ENCODE measurements around the gene RABGAP1. TPM values are rescaled to one million over a fixed set of nuclear protein-coding genes. Genes with fewer than 3 reads are reported as not detected.

RABGAP1 gene
- total RNA-seq, 2 donors from 2014 or later: 26.3 to 30.8 TPM

DNA sequence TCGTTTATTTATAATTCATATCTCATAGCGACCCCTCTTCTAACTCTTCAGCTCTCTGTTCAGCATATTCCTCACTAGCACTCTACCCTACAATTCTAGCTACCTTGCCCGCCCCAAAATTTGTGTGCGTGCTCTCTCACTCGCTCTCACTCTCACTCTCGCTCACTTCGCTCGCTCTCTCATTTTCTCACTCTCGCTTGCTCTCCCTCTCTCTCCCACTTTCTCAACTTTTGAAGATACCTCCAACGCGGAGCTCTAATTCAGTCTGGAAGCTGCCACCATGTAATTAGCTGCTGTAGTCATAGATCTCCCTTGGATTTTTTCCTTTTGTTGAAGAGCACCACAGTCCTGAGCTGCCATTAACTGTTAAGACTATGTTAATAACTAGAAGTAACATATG, 123.1 kb downstream of the RABGAP1 start:
- peaks cover 28% of the 10 kb centered on the region for H3K36me3 ChIP-seq
- DNase-seq (ENCODE audit: low spot score): no peak
- H3K27ac ChIP-seq: no peak overlapping the region
- H3K27me3 ChIP-seq: no peaks in the 10 kb centered on the region
- no peaks in the 10 kb centered on the region for H3K4me1 ChIP-seq
- TF ChIP-seq, protein P1, sequence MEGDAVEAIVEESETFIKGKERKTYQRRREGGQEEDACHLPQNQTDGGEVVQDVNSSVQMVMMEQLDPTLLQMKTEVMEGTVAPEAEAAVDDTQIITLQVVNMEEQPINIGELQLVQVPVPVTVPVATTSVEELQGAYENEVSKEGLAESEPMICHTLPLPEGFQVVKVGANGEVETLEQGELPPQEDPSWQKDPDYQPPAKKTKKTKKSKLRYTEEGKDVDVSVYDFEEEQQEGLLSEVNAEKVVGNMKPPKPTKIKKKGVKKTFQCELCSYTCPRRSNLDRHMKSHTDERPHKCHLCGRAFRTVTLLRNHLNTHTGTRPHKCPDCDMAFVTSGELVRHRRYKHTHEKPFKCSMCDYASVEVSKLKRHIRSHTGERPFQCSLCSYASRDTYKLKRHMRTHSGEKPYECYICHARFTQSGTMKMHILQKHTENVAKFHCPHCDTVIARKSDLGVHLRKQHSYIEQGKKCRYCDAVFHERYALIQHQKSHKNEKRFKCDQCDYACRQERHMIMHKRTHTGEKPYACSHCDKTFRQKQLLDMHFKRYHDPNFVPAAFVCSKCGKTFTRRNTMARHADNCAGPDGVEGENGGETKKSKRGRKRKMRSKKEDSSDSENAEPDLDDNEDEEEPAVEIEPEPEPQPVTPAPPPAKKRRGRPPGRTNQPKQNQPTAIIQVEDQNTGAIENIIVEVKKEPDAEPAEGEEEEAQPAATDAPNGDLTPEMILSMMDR (IDR thresholded peaks at IDR 0.05): no peak
- no peaks in the 10 kb centered on the region for H3K9me3 ChIP-seq
- no peak overlapping the region for H3K4me3 ChIP-seq

DNA sequence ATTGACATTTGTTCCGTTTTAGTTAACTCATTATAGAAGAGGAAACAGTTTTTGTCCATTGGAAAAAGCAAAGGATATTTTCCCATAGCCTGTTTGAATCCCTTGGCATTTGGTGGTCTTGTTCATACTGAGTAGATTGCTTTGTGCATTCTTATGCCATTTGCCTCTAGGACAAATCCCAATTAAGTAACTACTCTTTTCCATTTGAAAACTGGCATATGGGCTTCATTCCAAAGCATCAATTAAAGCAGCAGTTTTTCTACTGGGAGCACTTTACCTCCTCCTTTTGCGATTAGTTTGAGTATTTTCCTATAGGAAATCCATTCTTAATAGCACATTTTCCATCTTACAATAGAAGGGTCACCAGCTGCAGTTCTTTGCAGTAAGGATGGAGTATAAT, 123.9 kb downstream of the RABGAP1 start:
- Histone ChIP-seq H3K4me3 (no peak overlapping the region), H3K27ac (no peak overlapping the region), H3K27me3 (no peaks in the 10 kb centered on the region), H3K36me3 (peaks cover 28% of the 10 kb centered on the region), H3K4me1 (peaks cover 0 to 3% of the 10 kb centered on the region in 2 donors), H3K9me3 (no peaks in the 10 kb centered on the region)
- TF ChIP-seq, protein P1 (IDR thresholded peaks at IDR 0.05): no peak
- no peak for DNase-seq (ENCODE audit: low spot score)

DNA sequence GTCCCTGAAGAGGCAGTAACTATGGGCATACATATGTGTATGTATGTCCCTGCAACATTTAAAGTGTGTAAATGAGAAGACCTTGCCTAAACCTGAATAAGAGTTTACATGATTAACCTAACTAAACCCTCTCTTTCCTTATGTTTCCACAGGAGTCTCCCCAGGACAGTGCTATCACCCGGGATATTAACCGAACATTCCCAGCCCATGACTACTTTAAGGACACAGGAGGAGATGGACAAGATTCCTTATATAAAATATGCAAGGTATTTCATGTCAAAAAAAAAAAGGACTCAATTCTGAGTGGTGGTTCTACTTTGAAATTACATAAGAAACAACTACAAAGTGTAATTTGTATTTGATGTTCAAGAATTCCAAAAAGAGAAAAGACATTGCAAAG, 124.4 kb downstream of the RABGAP1 start:
- TF ChIP-seq, protein P1 (IDR thresholded peaks at IDR 0.05): no peak
- no peaks in the 10 kb centered on the region for H3K9me3 ChIP-seq
- no peak overlapping the region for H3K27ac ChIP-seq
- no peaks in the 10 kb centered on the region for H3K27me3 ChIP-seq
- peaks cover 0 to 6% of the 10 kb centered on the region in 2 donors for H3K4me1 ChIP-seq
- peaks cover 30% of the 10 kb centered on the region for H3K36me3 ChIP-seq
- no peak for DNase-seq (ENCODE audit: low spot score)
- H3K4me3 ChIP-seq: no peak overlapping the region

DNA sequence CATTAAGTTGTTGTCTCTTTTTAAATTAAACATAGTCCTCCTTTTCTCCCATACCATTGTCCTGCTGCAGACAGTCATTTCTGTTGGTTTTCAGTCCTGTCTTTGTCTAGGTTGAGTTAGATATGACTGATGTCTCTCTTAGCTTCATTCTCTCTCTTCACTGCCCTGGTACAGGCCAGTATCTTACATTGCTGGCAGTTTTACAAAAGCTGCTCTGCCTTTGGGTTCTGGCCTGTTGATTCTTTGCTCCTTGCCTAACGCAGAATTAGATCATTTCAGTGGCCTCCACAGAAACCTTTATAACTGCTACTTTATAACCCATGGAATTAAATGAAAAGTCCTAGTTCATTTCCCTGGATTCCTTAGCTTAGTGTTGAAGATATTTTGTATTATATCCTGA, 126.3 kb downstream of the RABGAP1 start:
- Histone ChIP-seq H3K36me3 (peaks cover 43% of the 10 kb centered on the region), H3K27ac (no peak overlapping the region), H3K27me3 (no peaks in the 10 kb centered on the region), H3K9me3 (no peaks in the 10 kb centered on the region), H3K4me3 (no peak overlapping the region), H3K4me1 (peaks cover 0 to 6% of the 10 kb centered on the region in 2 donors)
- DNase-seq (ENCODE audit: low spot score): no peak
- TF ChIP-seq, protein P1 (IDR thresholded peaks at IDR 0.05): no peak

DNA sequence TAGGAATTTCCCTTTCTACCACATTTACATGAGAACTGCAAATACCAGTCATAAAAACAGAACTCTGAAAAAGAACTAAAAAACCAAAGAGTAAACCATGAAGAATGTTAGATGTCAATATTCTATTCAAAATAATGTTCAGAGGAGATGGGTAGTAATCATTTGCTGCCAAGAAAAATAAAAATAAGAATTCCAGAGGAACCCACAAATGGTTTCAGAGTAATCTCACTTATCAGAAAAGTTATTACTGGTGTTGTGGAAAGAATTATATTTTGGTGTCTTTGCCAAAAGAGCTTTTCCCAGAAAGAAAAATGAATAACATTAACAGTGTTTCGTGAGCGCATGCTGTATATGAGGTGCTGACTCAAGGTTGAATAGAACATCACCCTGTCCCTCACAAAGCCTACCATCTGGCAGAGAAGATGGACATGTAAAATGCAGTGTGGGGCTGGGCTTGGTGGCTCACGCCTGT, 128.2 kb downstream of the RABGAP1 start:
- Histone ChIP-seq H3K4me1 (peaks cover 0 to 13% of the 10 kb centered on the region in 2 donors), H3K36me3 (peaks cover 52% of the 10 kb centered on the region), H3K4me3 (no peak overlapping the region), H3K27ac (no peak overlapping the region), H3K9me3 (no peaks in the 10 kb centered on the region), H3K27me3 (no peaks in the 10 kb centered on the region)
- TF ChIP-seq, protein P1 (IDR thresholded peaks at IDR 0.05): no peak
- DNase-seq (ENCODE audit: low spot score): no peak

DNA sequence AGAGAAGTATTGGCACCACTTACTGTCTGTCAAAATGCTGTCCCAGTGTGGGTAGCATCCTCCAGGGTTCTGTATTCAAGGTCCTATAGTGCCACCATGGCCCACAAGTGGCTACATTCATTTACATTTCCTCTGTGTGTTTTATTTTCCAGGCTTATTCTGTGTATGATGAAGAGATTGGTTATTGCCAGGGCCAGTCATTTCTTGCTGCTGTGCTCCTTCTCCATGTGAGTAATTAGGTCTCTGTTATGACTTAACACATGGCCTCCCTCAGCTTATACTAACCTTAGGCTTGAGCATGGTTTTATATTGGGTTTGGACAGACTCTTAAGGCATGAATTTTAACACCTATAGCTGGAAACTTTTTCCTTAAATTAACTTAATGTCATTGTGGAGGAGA, 129.4 kb downstream of the RABGAP1 start:
- TF ChIP-seq, protein P1 (IDR thresholded peaks at IDR 0.05): no peak
- Histone ChIP-seq H3K9me3 (no peaks in the 10 kb centered on the region), H3K4me3 (no peak overlapping the region), H3K27ac (no peak overlapping the region), H3K4me1 (peaks cover 0 to 17% of the 10 kb centered on the region in 2 donors), H3K27me3 (no peaks in the 10 kb centered on the region), H3K36me3 (peaks cover 56% of the 10 kb centered on the region)
- DNase-seq (ENCODE audit: low spot score): no peak

Data from right atrium auricular region (tissue), 2 donors.